Tibial artery (tissue), 4 donors: ENCODE data around the gene CKS2.

Source experiments
- DNase-seq, 2 donors: peaks; one replicate each; pipeline ENCODE4 v3.0.0-alpha.2; 2019
- H3K27ac ChIP-seq, 2 donors: fragments of 200-600 bp; sonication (generic) in 1 of 2; 1 replicate in 1 of 2; 2 replicates in 1 of 2; pipeline ENCODE4 v1.5.1; 2018 to 2019; ENCODE audit warnings: mild to moderate bottlenecking in 1 of 2
- H3K27me3 ChIP-seq, 2 donors: fragments of 200-600 bp; sonication (generic) in 1 of 2; one replicate each; pipeline versions ENCODE4 v1.5.1 to v1.6.0; 2016 to 2019
- H3K36me3 ChIP-seq, 3 donors: fragments of 200-600 bp; sonication (generic) in 2 of 3; one replicate each; pipeline ENCODE4 v1.5.1; 2016 to 2019; ENCODE audit warnings: mild to moderate bottlenecking in 2 of 3
- H3K4me1 ChIP-seq, 4 donors: fragments of 200-600 bp; sonication (generic) in 2 of 4; 1 replicate in 3 of 4; 2 replicates in 1 of 4; pipeline ENCODE4 v1.5.1; 2016 to 2019
- H3K4me3 ChIP-seq, 2 donors: fragments of 200-600 bp; sonication (generic) in 1 of 2; 1 replicate in 1 of 2; 2 replicates in 1 of 2; pipeline ENCODE4 v1.5.1; 2018 to 2019; ENCODE audit warnings: mild to moderate bottlenecking in 2 of 2
- H3K9me3 ChIP-seq, 3 donors: fragments of 200-600 bp; sonication (generic) in 1 of 3; one replicate each; pipeline ENCODE4 v1.5.1; 2016 to 2019
- intact Hi-C: fragments of 100-400 bp; cut with DNase I; formaldehyde crosslinking; loops from one replicate; pipeline ENCODE4 v1.15.0; 2023; ENCODE audit warnings: low total_unique reads
- TF ChIP-seq, protein P1 (sequence below), 2 experiments: fragments of 200-600 bp in 1 of 2; fragments of 450-650 bp in 1 of 2; IDR thresholded peaks; one replicate each; pipeline ENCODE4 v1.5.1; 2017 to 2019; ENCODE audit warnings: antibody characterized with exemption in 2 of 2, mild to moderate bottlenecking in 1 of 2, moderate library complexity in 1 of 2

Gene CKS2

DNA sequence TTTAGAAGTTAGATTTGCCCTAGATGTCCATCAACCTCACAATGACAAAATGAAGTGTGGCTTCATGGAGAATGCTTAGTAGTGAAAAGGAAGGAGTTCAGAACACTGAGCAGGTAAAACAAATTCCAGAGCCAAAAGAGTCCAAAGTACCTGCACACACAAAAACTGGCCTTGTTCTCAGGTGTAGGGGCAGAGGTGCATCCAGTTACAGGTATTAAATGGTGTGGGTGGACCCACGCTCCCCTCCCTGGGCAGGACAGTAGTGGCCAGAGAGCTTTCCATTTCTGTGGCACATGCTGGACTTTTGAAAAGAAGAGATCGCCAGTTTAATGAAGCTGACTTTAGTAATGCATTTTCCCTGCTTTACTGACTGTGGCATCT, 54.5 kb downstream of the CKS2 start:
- TF ChIP-seq, protein P1, sequence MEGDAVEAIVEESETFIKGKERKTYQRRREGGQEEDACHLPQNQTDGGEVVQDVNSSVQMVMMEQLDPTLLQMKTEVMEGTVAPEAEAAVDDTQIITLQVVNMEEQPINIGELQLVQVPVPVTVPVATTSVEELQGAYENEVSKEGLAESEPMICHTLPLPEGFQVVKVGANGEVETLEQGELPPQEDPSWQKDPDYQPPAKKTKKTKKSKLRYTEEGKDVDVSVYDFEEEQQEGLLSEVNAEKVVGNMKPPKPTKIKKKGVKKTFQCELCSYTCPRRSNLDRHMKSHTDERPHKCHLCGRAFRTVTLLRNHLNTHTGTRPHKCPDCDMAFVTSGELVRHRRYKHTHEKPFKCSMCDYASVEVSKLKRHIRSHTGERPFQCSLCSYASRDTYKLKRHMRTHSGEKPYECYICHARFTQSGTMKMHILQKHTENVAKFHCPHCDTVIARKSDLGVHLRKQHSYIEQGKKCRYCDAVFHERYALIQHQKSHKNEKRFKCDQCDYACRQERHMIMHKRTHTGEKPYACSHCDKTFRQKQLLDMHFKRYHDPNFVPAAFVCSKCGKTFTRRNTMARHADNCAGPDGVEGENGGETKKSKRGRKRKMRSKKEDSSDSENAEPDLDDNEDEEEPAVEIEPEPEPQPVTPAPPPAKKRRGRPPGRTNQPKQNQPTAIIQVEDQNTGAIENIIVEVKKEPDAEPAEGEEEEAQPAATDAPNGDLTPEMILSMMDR (IDR thresholded peaks at IDR 0.05) = no peak
- DNase-seq = peak in 1 of 2 donors; percentile 11
- Histone ChIP-seq H3K27ac (no peak overlapping the region), H3K36me3 (peaks cover 12 to 25% (median 18%) of the 10 kb centered on the region in 3 donors), H3K9me3 (no peaks in the 10 kb centered on the region), H3K4me3 (no peak overlapping the region), H3K27me3 (no peaks in the 10 kb centered on the region), H3K4me1 (no peaks in the 10 kb centered on the region)
- intact Hi-C loops = no loop called here
